GM12878 (cell line): ENCODE data around the gene ACD. TPM values are rescaled to one million over a fixed set of nuclear protein-coding genes. Genes with fewer than 3 reads are reported as not detected.

ENCODE experiments used
- BHLHE40 ChIP-seq, 2 experiments: fragments of 450-650 bp in 1 of 2; IDR thresholded peaks; 2 replicates each; pipeline ENCODE4 v1.6.1; 2011 to 2017; ENCODE audit warnings: low read depth in 2 of 2, borderline replicate concordance in 1 of 2, improper control_type of control experiment in 1 of 2, low read length in 1 of 2, mild to moderate bottlenecking in 1 of 2
- ESRRA ChIP-seq: IDR thresholded peaks from 2 replicates; pipeline ENCODE4 v1.6.1; 2012; ENCODE audit warnings: mild to moderate bottlenecking, low read length, improper control_type of control experiment
- HCFC1 ChIP-seq: fragments of 150-350 bp; IDR thresholded peaks from 2 replicates; pipeline ENCODE4 v1.6.1; 2014; ENCODE audit warnings: low read length
- HDGF ChIP-seq: fragments of 450-650 bp; IDR thresholded peaks from 2 replicates; pipeline ENCODE4 v1.6.1; 2016; ENCODE audit warnings: antibody characterized with exemption
- IKZF1 ChIP-seq: fragments of 450-650 bp; conservative IDR thresholded peaks from 2 replicates; pipeline ENCODE4 v1.6.1; 2017; ENCODE audit warnings: antibody characterized with exemption, mild to moderate bottlenecking
- JUNB ChIP-seq: IDR thresholded peaks from 2 replicates; pipeline ENCODE4 v1.6.1; 2016; ENCODE audit warnings: antibody characterized with exemption, mild to moderate bottlenecking
- JUND ChIP-seq: IDR thresholded peaks from 2 replicates; pipeline ENCODE4 v1.6.1; 2012; ENCODE audit warnings: low read depth, mild to moderate bottlenecking, low read length, improper control_type of control experiment, moderate library complexity
- KLF5 ChIP-seq: fragments of 450-650 bp; IDR thresholded peaks from 2 replicates; pipeline ENCODE4 v1.6.1; 2014; ENCODE audit warnings: mild to moderate bottlenecking; ENCODE audit not compliant: partially characterized antibody
- RAD51 ChIP-seq: fragments of 450-650 bp; IDR thresholded peaks from 2 replicates; pipeline ENCODE4 v1.6.1; 2016; ENCODE audit warnings: moderate library complexity, mild to moderate bottlenecking, inconsistent platforms
- SUPT20H ChIP-seq: IDR thresholded peaks from 2 replicates; pipeline ENCODE4 v1.6.1; 2011; ENCODE audit warnings: low read depth, mild to moderate bottlenecking, low read length, moderate library complexity, borderline replicate concordance; ENCODE audit not compliant: control insufficient read depth
- YY1 ChIP-seq: IDR thresholded peaks from 2 replicates; pipeline ENCODE4 v1.6.1; 2011; ENCODE audit warnings: low read depth, mild to moderate bottlenecking, low read length
- ZNF217 ChIP-seq: fragments of 450-650 bp; IDR thresholded peaks from 2 replicates; pipeline ENCODE4 v1.6.1; 2017; ENCODE audit warnings: antibody characterized with exemption, mild to moderate bottlenecking
- polyA plus RNA-seq, 11 experiments: library from polyadenylated mRNA; depleted of rRNA in 4 of 11; unstranded in 6 of 11; stranded (reverse) in 5 of 11; fragments of >200 nt; fragmentation: Nextera tagmentation in 4 of 11; fragmentation: Illumina TruSeq in 1 of 11; extraction: Ambion mirVana in 4 of 11; extraction: Trizol in 1 of 11; gene quantifications; 1 replicate in 1 of 11; 2 replicates in 10 of 11; pipeline versions ENCODE4 v1.2.1 to v1.2.3, GENCODE V29; 2011 to 2016; ENCODE audit warnings: inconsistent platforms in 2 of 11, missing spikeins in 2 of 11, low read depth in 1 of 11
- total RNA-seq, 4 experiments: library from RNA; depleted of rRNA in 3 of 4; stranded (reverse); fragments of >200 nt in 3 of 4; fragmentation: Illumina TruSeq in 1 of 4; extraction: Trizol in 1 of 4; gene quantifications; 2 replicates each; pipeline versions ENCODE4 v1.2.1 to v1.2.3, GENCODE V29; 2013 to 2021
- TF ChIP-seq, protein P1 (sequence below): fragments of 450-650 bp; IDR thresholded peaks from 2 replicates; pipeline ENCODE4 v1.6.1; 2017; ENCODE audit warnings: mild to moderate bottlenecking

Gene ACD
- total and polyA plus RNA-seq, 10 of the 15 experiments (the other 5 are each of a cell fraction or from before 2014, with no cell fraction given): 2.9 to 46.7 (median 23.9) TPM

DNA sequence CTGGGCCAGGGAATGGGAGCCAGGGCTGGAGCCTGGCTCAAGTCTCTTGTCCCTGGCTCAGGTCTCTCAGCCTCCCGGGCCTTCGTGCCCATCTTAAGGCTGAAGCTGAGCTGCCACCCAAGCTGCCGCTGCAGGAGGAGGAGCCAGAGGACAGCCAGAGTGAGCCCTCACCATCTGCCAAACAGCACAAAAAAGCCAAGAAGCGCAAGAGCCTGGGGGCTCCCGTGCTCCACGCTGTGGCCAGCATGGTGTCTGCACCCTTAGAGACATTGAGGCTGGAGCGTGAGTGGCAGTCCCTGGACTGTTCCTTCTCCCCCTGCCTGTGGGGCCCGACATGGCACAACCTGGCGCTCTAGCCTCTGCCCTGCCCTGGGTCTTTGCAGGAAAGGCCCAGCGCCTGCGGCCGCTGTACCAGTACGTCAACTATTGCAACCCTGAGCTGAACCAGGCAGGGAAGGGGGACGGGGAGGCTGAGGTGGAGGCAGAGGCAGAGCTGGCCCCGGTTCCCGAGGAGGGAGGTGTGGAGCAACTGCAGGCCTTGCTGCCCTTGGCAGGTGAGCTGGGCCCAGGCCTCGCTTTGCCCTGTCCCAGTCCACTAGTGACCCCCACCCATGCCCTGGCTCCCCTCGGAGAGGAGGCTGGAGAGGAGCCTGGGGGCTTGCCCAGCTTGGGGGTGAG is 7.9 kb upstream of the ACD start (continued):
- TF ChIP-seq HCFC1 (peak; percentile 46; the same call in 1 of the 2 replicates), YY1 (peak; percentile 74), BHLHE40 (IDR thresholded peaks at IDR 0.05; ENCODE audit: borderline replicate concordance in 1 of 2, low read depth in 2 of 2, low read length in 1 of 2) (peak; percentile 40 to 61; a peak in 2 of 4 replicates), KLF5 (peak; percentile 47), JUND (no peak), ZNF217 (no peak), JUNB (no peak), SUPT20H (no peak), RAD51 (no peak), HDGF (peak; percentile 55; the same call in 1 of the 2 replicates), IKZF1 (peak; percentile 18; the same call in 1 of the 2 replicates), ESRRA (no peak)
- TF ChIP-seq, protein P1, sequence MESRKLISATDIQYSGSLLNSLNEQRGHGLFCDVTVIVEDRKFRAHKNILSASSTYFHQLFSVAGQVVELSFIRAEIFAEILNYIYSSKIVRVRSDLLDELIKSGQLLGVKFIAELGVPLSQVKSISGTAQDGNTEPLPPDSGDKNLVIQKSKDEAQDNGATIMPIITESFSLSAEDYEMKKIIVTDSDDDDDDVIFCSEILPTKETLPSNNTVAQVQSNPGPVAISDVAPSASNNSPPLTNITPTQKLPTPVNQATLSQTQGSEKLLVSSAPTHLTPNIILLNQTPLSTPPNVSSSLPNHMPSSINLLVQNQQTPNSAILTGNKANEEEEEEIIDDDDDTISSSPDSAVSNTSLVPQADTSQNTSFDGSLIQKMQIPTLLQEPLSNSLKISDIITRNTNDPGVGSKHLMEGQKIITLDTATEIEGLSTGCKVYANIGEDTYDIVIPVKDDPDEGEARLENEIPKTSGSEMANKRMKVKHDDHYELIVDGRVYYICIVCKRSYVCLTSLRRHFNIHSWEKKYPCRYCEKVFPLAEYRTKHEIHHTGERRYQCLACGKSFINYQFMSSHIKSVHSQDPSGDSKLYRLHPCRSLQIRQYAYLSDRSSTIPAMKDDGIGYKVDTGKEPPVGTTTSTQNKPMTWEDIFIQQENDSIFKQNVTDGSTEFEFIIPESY: peak; percentile 93
